ENCODE measurements around the gene CAMSAP1.

- no peak for TF ChIP-seq CTCF (conservative IDR thresholded peaks at IDR 0.05)
- no peak for TF ChIP-seq ZFX (IDR thresholded peaks at IDR 0.05)
These were observed 3.4 kb upstream of the CAMSAP1 start for GRCh38 chr9:135910757-135911156.

All from C4-2B (cell line).